ENCODE results near the gene DHRS3. TPM values are rescaled to one million over a fixed set of nuclear protein-coding genes. Genes with fewer than 3 reads are reported as not detected.
"Not testable (repeated sequence)": the region's sequence is repeated elsewhere in the genome, so short reads cannot be mapped to it uniquely, and the experiment has no call there.

Gene DHRS3
- total RNA-seq, 1 experiment from 2014 or later, result 87.0 TPM

DNA sequence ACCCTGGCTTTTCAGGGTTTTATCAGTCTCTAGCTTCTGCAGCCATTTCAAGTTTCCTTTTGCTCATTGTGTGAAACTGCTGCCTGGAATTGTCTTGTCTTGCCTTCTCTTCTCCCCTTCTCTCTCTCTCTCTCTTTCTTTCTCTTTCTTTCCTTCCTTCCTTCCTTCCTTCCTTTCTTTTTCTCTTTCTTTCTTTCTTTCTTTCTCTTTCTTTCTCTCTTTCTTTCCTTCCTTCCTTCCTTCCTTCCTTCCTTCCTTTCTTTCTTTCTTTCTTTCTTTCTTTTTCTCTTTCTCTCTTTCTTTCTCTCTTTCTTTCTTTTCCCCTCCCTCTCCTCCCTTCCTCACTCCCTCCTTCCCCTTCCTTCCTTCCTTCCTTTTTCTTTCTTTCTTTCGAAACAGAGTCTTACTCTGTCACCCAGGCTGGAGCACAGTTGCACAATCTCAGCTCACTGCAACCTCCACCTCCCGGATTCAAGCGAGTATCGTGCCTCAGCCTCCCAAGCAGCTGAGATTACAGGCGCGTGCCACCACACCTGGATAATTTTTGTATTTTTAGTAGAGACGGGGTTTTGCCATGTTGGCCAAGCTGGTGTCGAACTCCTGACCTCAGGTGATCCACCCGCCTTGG lies 40.0 kb upstream of the DHRS3 start:
- H3K79me2 ChIP-seq (ENCODE audit: insufficient read depth, low read length); ATAC-seq; H4K20me1 ChIP-seq (ENCODE audit: insufficient read depth); H2AFZ ChIP-seq (ENCODE audit: low read depth, low read length, poor library complexity, severe bottlenecking); H3K27ac ChIP-seq (ENCODE audit: low read depth, low read length); DNase-seq (ENCODE audit: low read depth, low spot score); H3K4me3 ChIP-seq (replicated peaks in 1 of 2; ENCODE audit: low read depth in 1 of 2, low read length in 2 of 2); BruUV-seq (replicated peaks); H3K4me1 ChIP-seq (ENCODE audit: control insufficient read depth in 1 of 2, insufficient read depth in 2 of 2, low read length in 2 of 2); H3K4me2 ChIP-seq (ENCODE audit: low read length); H3K9ac ChIP-seq (ENCODE audit: low read length); H3K36me3 ChIP-seq (ENCODE audit: control insufficient read depth in 1 of 2, insufficient read depth in 2 of 2, low read length in 2 of 2); H3K9me3 ChIP-seq (ENCODE audit: control insufficient read depth in 1 of 2, insufficient read depth in 1 of 2, low read depth in 1 of 2, low read length in 2 of 2); H3K27me3 ChIP-seq (ENCODE audit: insufficient read depth, low read length); H3K9me2 ChIP-seq (ENCODE audit: insufficient read depth): not testable (repeated sequence)
- intact Hi-C loops (cut with micrococcal nuclease), result loop anchor here (10.0 kb wide), 1 partner anchor 533 kb away; no protein-coding TSS in a partner anchor
- CTCF ChIA-PET, result interaction anchor here (0.7 to 3.7 kb wide), 8 partner anchors 8 to 533 kb away, joined by 4 to 33 read pairs (median 10); no protein-coding TSS in a partner anchor
- POLR2A ChIA-PET, result interaction anchor here (0.8 kb wide), 1 partner anchor 1136 kb away, joined by 6 read pairs; no protein-coding TSS in a partner anchor
- RAD21 ChIA-PET (ENCODE audit: low non-redundant PET in 1 of 2, low total read pairs in 2 of 2, uncharacterized antibody in 2 of 2, unreplicated experiment in 2 of 2), result interaction anchor here (0.7 to 1.6 kb wide), 4 partner anchors 343 to 387 kb away, joined by 3 to 7 read pairs (median 5); no protein-coding TSS in a partner anchor

- intact Hi-C loops (cut with micrococcal nuclease), result loop anchor here (10.0 kb wide), 1 partner anchor 532 kb away; no protein-coding TSS in a partner anchor
- no peaks in the 10 kb centered on the region for H3K9me2 ChIP-seq (ENCODE audit: insufficient read depth)
- H2AFZ ChIP-seq (ENCODE audit: low read depth, low read length, poor library complexity, severe bottlenecking), result no peak overlapping the region
- POLR2A ChIA-PET, result no interaction called here
- H3K27ac ChIP-seq (ENCODE audit: low read depth, low read length), result no peak overlapping the region
- no peaks in the 10 kb centered on the region for H3K9me3 ChIP-seq (ENCODE audit: control insufficient read depth in 1 of 2, insufficient read depth in 1 of 2, low read depth in 1 of 2, low read length in 2 of 2)
- no peaks in the 10 kb centered on the region for H3K79me2 ChIP-seq (ENCODE audit: insufficient read depth, low read length)
- H3K36me3 ChIP-seq (ENCODE audit: control insufficient read depth in 1 of 2, insufficient read depth in 2 of 2, low read length in 2 of 2), result no peaks in the 10 kb centered on the region
- TF ChIP-seq JUND (IDR thresholded peaks at IDR 0.05), result no peak
- TF ChIP-seq, protein P1, sequence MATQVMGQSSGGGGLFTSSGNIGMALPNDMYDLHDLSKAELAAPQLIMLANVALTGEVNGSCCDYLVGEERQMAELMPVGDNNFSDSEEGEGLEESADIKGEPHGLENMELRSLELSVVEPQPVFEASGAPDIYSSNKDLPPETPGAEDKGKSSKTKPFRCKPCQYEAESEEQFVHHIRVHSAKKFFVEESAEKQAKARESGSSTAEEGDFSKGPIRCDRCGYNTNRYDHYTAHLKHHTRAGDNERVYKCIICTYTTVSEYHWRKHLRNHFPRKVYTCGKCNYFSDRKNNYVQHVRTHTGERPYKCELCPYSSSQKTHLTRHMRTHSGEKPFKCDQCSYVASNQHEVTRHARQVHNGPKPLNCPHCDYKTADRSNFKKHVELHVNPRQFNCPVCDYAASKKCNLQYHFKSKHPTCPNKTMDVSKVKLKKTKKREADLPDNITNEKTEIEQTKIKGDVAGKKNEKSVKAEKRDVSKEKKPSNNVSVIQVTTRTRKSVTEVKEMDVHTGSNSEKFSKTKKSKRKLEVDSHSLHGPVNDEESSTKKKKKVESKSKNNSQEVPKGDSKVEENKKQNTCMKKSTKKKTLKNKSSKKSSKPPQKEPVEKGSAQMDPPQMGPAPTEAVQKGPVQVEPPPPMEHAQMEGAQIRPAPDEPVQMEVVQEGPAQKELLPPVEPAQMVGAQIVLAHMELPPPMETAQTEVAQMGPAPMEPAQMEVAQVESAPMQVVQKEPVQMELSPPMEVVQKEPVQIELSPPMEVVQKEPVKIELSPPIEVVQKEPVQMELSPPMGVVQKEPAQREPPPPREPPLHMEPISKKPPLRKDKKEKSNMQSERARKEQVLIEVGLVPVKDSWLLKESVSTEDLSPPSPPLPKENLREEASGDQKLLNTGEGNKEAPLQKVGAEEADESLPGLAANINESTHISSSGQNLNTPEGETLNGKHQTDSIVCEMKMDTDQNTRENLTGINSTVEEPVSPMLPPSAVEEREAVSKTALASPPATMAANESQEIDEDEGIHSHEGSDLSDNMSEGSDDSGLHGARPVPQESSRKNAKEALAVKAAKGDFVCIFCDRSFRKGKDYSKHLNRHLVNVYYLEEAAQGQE (IDR thresholded peaks at IDR 0.05; ENCODE audit: low read depth), result no peak
- TF ChIP-seq ATF3 (IDR thresholded peaks at IDR 0.05), result no peak
- TF ChIP-seq EGR1 (IDR thresholded peaks at IDR 0.05; ENCODE audit: low read depth), result no peak
- no peak for TF ChIP-seq YY1 (IDR thresholded peaks at IDR 0.05; ENCODE audit: extremely low read depth, insufficient replicate concordance, low read depth, low read length)
- TF ChIP-seq ZNF274 (IDR thresholded peaks at IDR 0.05; ENCODE audit: low read depth, low read length), result no peak
- DNase-seq (ENCODE audit: low read depth, low spot score) (no peak), ATAC-seq (no peak)
- BruUV-seq (replicated peaks), result no TSS peak
- H3K4me2 ChIP-seq (ENCODE audit: low read length), result no peak overlapping the region
- H4K20me1 ChIP-seq (ENCODE audit: insufficient read depth), result no peaks in the 10 kb centered on the region
- H3K27me3 ChIP-seq (ENCODE audit: insufficient read depth, low read length), result no peaks in the 10 kb centered on the region
- CTCF ChIA-PET, result interaction anchor here (1.2 to 3.7 kb wide), 5 partner anchors 56 to 533 kb away, joined by 3 to 33 read pairs (median 9); no protein-coding TSS in a partner anchor
- H3K4me3 ChIP-seq (replicated peaks in 1 of 2; ENCODE audit: low read depth in 1 of 2, low read length in 2 of 2), result no peak overlapping the region
- H3K4me1 ChIP-seq (ENCODE audit: control insufficient read depth in 1 of 2, insufficient read depth in 2 of 2, low read length in 2 of 2), result peaks cover 0 to 6% of the 10 kb centered on the region in 2 experiments; a peak in 1 of 4 replicates
- RAD21 ChIA-PET (ENCODE audit: low non-redundant PET in 1 of 2, low total read pairs in 2 of 2, uncharacterized antibody in 2 of 2, unreplicated experiment in 2 of 2), result no interaction called here
- H3K9ac ChIP-seq (ENCODE audit: low read length), result no peak overlapping the region
Measured at GRCh38 chr1:12657060-12657884, 39.3 kb upstream of the DHRS3 start.

Measured in HCT116 (cell line).